ENCODE data around the gene ABHD8. TPM values are rescaled to one million over a fixed set of nuclear protein-coding genes. Genes with fewer than 3 reads are reported as not detected.

ABHD8 gene
- total and polyA plus RNA-seq, 2 of the 13 experiments (the other 11 are each of a cell fraction or from before 2014, with no cell fraction given), result 6.3 to 7.2 TPM

GRCh38 chr19:17282488-17283125 lies 20.6 kb downstream of the ABHD8 start (continued):
- TF ChIP-seq ZNF230 (CRISPR knock-in tag; IDR thresholded peaks at IDR 0.05) (0 out of 2 replicates have a peak, but pooled peaks have one; percentile 55), ZSCAN31 (CRISPR knock-in tag; IDR thresholded peaks at IDR 0.05; ENCODE audit: low read depth) (no peak), ELF3 (CRISPR knock-in tag; IDR thresholded peaks at IDR 0.05) (peak; percentile 49; the same call in 1 of the 2 replicates), DMAP1 (CRISPR knock-in tag; IDR thresholded peaks at IDR 0.05) (no peak), KDM4B (CRISPR knock-in tag; IDR thresholded peaks at IDR 0.05) (0 out of 2 replicates have a peak, but pooled peaks have one; percentile 29), ZNF143 (CRISPR knock-in tag; IDR thresholded peaks at IDR 0.05) (0 out of 2 replicates have a peak, but pooled peaks have one; percentile 18), PAWR (CRISPR knock-in tag; IDR thresholded peaks at IDR 0.05; ENCODE audit: borderline replicate concordance) (no peak), ZFP36L2 (CRISPR knock-in tag; IDR thresholded peaks at IDR 0.05) (no peak), STAG1 (CRISPR knock-in tag; IDR thresholded peaks at IDR 0.05) (peak; percentile 99), ZNF83 (CRISPR knock-in tag; IDR thresholded peaks at IDR 0.05; ENCODE audit: borderline replicate concordance) (no peak), GATAD1 (CRISPR knock-in tag; IDR thresholded peaks at IDR 0.05) (peak; percentile 38; the same call in 1 of the 2 replicates), AHDC1 (CRISPR knock-in tag; IDR thresholded peaks at IDR 0.05; ENCODE audit: borderline replicate concordance) (no peak)
- TF ChIP-seq, protein P1, sequence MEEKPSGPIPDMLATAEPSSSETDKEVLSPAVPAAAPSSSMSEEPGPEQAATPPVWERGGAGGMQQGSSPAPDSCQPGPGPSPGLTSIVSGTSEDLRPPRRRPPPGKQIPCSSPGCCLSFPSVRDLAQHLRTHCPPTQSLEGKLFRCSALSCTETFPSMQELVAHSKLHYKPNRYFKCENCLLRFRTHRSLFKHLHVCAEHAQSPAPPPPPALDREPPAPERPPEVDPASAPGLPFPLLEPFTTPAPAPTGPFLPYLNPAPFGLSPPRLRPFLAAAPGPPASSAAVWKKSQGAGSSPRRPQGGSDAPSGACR (CRISPR knock-in tag; IDR thresholded peaks at IDR 0.05), result 0 out of 2 replicates have a peak, but pooled peaks have one; percentile 57
- TF ChIP-seq, protein P2, sequence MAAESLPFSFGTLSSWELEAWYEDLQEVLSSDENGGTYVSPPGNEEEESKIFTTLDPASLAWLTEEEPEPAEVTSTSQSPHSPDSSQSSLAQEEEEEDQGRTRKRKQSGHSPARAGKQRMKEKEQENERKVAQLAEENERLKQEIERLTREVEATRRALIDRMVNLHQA (CRISPR knock-in tag; IDR thresholded peaks at IDR 0.05), result no peak
- TF ChIP-seq, protein P3, sequence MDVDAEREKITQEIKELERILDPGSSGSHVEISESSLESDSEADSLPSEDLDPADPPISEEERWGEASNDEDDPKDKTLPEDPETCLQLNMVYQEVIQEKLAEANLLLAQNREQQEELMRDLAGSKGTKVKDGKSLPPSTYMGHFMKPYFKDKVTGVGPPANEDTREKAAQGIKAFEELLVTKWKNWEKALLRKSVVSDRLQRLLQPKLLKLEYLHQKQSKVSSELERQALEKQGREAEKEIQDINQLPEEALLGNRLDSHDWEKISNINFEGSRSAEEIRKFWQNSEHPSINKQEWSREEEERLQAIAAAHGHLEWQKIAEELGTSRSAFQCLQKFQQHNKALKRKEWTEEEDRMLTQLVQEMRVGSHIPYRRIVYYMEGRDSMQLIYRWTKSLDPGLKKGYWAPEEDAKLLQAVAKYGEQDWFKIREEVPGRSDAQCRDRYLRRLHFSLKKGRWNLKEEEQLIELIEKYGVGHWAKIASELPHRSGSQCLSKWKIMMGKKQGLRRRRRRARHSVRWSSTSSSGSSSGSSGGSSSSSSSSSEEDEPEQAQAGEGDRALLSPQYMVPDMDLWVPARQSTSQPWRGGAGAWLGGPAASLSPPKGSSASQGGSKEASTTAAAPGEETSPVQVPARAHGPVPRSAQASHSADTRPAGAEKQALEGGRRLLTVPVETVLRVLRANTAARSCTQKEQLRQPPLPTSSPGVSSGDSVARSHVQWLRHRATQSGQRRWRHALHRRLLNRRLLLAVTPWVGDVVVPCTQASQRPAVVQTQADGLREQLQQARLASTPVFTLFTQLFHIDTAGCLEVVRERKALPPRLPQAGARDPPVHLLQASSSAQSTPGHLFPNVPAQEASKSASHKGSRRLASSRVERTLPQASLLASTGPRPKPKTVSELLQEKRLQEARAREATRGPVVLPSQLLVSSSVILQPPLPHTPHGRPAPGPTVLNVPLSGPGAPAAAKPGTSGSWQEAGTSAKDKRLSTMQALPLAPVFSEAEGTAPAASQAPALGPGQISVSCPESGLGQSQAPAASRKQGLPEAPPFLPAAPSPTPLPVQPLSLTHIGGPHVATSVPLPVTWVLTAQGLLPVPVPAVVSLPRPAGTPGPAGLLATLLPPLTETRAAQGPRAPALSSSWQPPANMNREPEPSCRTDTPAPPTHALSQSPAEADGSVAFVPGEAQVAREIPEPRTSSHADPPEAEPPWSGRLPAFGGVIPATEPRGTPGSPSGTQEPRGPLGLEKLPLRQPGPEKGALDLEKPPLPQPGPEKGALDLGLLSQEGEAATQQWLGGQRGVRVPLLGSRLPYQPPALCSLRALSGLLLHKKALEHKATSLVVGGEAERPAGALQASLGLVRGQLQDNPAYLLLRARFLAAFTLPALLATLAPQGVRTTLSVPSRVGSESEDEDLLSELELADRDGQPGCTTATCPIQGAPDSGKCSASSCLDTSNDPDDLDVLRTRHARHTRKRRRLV (CRISPR knock-in tag; IDR thresholded peaks at IDR 0.05), result no peak
- TF ChIP-seq, protein P4, sequence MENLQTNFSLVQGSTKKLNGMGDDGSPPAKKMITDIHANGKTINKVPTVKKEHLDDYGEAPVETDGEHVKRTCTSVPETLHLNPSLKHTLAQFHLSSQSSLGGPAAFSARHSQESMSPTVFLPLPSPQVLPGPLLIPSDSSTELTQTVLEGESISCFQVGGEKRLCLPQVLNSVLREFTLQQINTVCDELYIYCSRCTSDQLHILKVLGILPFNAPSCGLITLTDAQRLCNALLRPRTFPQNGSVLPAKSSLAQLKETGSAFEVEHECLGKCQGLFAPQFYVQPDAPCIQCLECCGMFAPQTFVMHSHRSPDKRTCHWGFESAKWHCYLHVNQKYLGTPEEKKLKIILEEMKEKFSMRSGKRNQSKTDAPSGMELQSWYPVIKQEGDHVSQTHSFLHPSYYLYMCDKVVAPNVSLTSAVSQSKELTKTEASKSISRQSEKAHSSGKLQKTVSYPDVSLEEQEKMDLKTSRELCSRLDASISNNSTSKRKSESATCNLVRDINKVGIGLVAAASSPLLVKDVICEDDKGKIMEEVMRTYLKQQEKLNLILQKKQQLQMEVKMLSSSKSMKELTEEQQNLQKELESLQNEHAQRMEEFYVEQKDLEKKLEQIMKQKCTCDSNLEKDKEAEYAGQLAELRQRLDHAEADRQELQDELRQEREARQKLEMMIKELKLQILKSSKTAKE (CRISPR knock-in tag; IDR thresholded peaks at IDR 0.05; ENCODE audit: borderline replicate concordance), result no peak
